B cell (primary cell): Measurements from ENCODE around the gene INSC. TPM values are rescaled to one million over a fixed set of nuclear protein-coding genes. Genes with fewer than 3 reads are reported as not detected.

Experiments
- ATAC-seq: fragments of 200-7000 bp; cut with Tn5 transposase; one replicate; pipeline ENCODE4 v1.10.0; 2021; ENCODE audit warnings: low read depth, mild to moderate bottlenecking, moderate number of reproducible peaks, moderate library complexity
- CTCF ChIA-PET: fragments of 350-600 bp; sonication (Branson Sonifier 250); formaldehyde crosslinking; loops from one replicate; lab custom pipeline; 2021; ENCODE audit warnings: antibody characterized with exemption, inconsistent platforms; lab: Charles Lee
- POLR2A ChIA-PET: fragments of 350-600 bp; sonication (Branson Sonifier 250); formaldehyde crosslinking; loops from one replicate; lab custom pipeline; 2021; ENCODE audit warnings: antibody characterized with exemption; lab: Charles Lee
- DNase-seq: peaks from one replicate; pipeline ENCODE4 v3.0.0; 2013
- H2AFZ ChIP-seq: 2 replicates; pipeline ENCODE4 v1.6.1; 2012; ENCODE audit warnings: mild to moderate bottlenecking, low read depth, low read length; ENCODE audit not compliant: insufficient read depth, poor library complexity, severe bottlenecking
- H3K27ac ChIP-seq, 2 donors: 1 replicate in 1 of 2; 2 replicates in 1 of 2; pipeline ENCODE4 v1.5.1; 2012 to 2013; ENCODE audit warnings: low read length in 2 of 2, mild to moderate bottlenecking in 2 of 2, moderate library complexity in 1 of 2
- H3K27me3 ChIP-seq, 4 experiments: fragments of 200-600 bp in 1 of 4; sonication (generic) in 1 of 4; replicated peaks in 1 of 4; 1 replicate in 2 of 4; 2 replicates in 2 of 4; pipeline versions ENCODE4 v1.6.1 to v1.7.0; 2013 to 2016; ENCODE audit warnings: low read length in 3 of 4, mild to moderate bottlenecking in 2 of 4, mixed read lengths in 1 of 4, moderate library complexity in 1 of 4; ENCODE audit not compliant: insufficient read depth in 4 of 4, control insufficient read depth in 3 of 4; ENCODE audit errors: control extremely low read depth in 1 of 4
- H3K36me3 ChIP-seq, 2 experiments: replicated peaks in 1 of 2; 1 replicate in 1 of 2; 2 replicates in 1 of 2; pipeline versions ENCODE4 v1.6.1 to v1.7.1; 2013; ENCODE audit warnings: low read length in 1 of 2; ENCODE audit not compliant: insufficient read depth in 2 of 2, control insufficient read depth in 1 of 2; ENCODE audit errors: control extremely low read depth in 1 of 2, extremely low read depth in 1 of 2
- H3K4me1 ChIP-seq, 2 donors: fragments of 200-600 bp in 1 of 2; sonication (generic) in 1 of 2; 1 replicate in 1 of 2; 2 replicates in 1 of 2; pipeline versions ENCODE4 v1.5.1 to v1.6.1; 2013 to 2017; ENCODE audit warnings: low read length in 2 of 2; ENCODE audit not compliant: control insufficient read depth in 2 of 2, insufficient read depth in 2 of 2
- H3K4me2 ChIP-seq: replicated peaks from 2 replicates; pipeline ENCODE3; 2012; ENCODE audit warnings: mild to moderate bottlenecking, low read depth, low read length; ENCODE audit not compliant: poor library complexity, severe bottlenecking
- H3K4me3 ChIP-seq, 5 experiments: fragments of 200-600 bp in 1 of 5; sonication (generic) in 1 of 5; 1 replicate in 3 of 5; 2 replicates in 2 of 5; pipeline versions ENCODE4 v1.5.1 to v1.7.0; 2011 to 2016; ENCODE audit warnings: low read length in 4 of 5, mild to moderate bottlenecking in 4 of 5, low read depth in 2 of 5, control low read depth in 1 of 5, moderate library complexity in 1 of 5; ENCODE audit not compliant: insufficient read depth in 1 of 5; ENCODE audit errors: control extremely low read depth in 1 of 5, extremely low read depth in 1 of 5
- H3K79me2 ChIP-seq: fragments of 200-600 bp; sonication (generic); one replicate; pipeline ENCODE4 v1.6.0; 2016; ENCODE audit warnings: low read length; ENCODE audit not compliant: control insufficient read depth, insufficient read depth
- H3K9ac ChIP-seq: fragments of 200-600 bp; sonication (generic); 2 replicates; pipeline ENCODE4 v1.6.1; 2017; ENCODE audit warnings: mild to moderate bottlenecking, low read length, moderate library complexity
- H3K9me3 ChIP-seq, 3 donors: one replicate each; pipeline versions ENCODE4 v1.6.1 to v1.7.1; 2013; ENCODE audit warnings: low read length in 2 of 3; ENCODE audit not compliant: control insufficient read depth in 2 of 3, insufficient read depth in 1 of 3; ENCODE audit errors: control extremely low read depth in 1 of 3
- H4K20me1 ChIP-seq: 2 replicates; pipeline ENCODE4 v1.6.0; 2012; ENCODE audit warnings: mild to moderate bottlenecking, low read length; ENCODE audit not compliant: insufficient read depth, control insufficient read depth, poor library complexity, severe bottlenecking
- H3K27ac Mint-ChIP-seq: one replicate; pipeline ENCODE4 v1.8.0; 2021; ENCODE audit warnings: mixed read lengths
- H3K27me3 Mint-ChIP-seq: one replicate; pipeline ENCODE4 v1.8.0; 2021; ENCODE audit warnings: mixed read lengths
- H3K4me1 Mint-ChIP-seq: one replicate; pipeline ENCODE4 v1.8.0; 2021; ENCODE audit warnings: mixed read lengths
- H3K4me3 Mint-ChIP-seq: one replicate; pipeline ENCODE4 v1.8.0; 2021; ENCODE audit warnings: mixed read lengths
- H3K9me3 Mint-ChIP-seq: one replicate; pipeline ENCODE4 v1.8.0; 2022; ENCODE audit warnings: mixed read lengths; ENCODE audit not compliant: insufficient read depth
- EZH2 ChIP-seq: IDR thresholded peaks from 2 replicates; pipeline ENCODE4 v1.6.1; 2012; ENCODE audit warnings: borderline replicate concordance, low read depth, mild to moderate bottlenecking, moderate library complexity, low read length; ENCODE audit not compliant: insufficient read depth, poor library complexity, severe bottlenecking
- WGBS: methylation state at CpG from one replicate; pipeline ENCODE4 v1.1.5; 2013; ENCODE audit warnings: missing lambda C conversion rate; ENCODE audit not compliant: insufficient coverage; 5-methylcytosine and 5-hydroxymethylcytosine counted together
- intact Hi-C: fragments of 100-400 bp; cut with micrococcal nuclease; formaldehyde crosslinking; loops from one replicate; pipeline ENCODE4 v1.10.0; 2022
- polyA plus RNA-seq: library from polyadenylated mRNA; depleted of rRNA; stranded (reverse); fragments of >200 nt; gene quantifications from 2 replicates; pipeline ENCODE4 v1.2.3, GENCODE V29; 2012
- total RNA-seq, 2 donors: library from RNA; stranded (reverse); fragments of 120-200 nt in 1 of 2; gene quantifications; 1 replicate in 1 of 2; 2 replicates in 1 of 2; pipeline versions ENCODE4 v1.2.3 to v1.2.4, GENCODE V29; 2013 to 2022
- TF ChIP-seq, protein P1 (sequence below): fragments of 200-600 bp; IDR thresholded peaks from one replicate; pipeline ENCODE4 v1.8.0; 2022; ENCODE audit warnings: antibody characterized with exemption, mild to moderate bottlenecking

Gene INSC
- total and polyA plus RNA-seq, 2 donors (not counting 1 experiment from before 2014, with no cell fraction given) = 0.10 TPM; not detected in 1

DNA sequence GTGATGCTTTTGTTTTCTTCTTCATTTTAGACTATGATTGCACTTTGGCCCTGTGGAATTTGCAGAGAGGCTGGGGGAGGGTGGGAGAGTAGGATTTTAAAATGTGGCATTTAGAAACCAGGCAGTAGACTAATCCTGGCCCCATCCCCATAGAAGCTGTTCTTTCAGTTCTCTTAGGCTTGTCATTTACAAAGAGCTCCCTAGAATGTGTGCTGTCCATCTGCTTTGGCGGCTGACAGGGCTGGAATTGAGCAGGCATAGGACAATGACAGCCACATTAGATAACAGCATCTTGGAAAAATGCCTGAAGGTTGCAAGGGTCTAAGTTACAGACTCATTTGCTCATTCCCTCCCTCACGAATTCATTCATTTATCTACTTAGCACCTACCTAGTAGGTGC lies 9.8 kb downstream of the INSC start:
- H2AFZ ChIP-seq = no peak overlapping the region
- H3K36me3 ChIP-seq = no peaks in the 10 kb centered on the region
- H3K9me3 Mint-ChIP-seq = no peaks in the 10 kb centered on the region
- no peak overlapping the region for H3K4me2 ChIP-seq
- WGBS = no CpG with 5 or more reads among the region's 2 CpGs
- H3K4me1 Mint-ChIP-seq = peaks cover under 1% of the 10 kb centered on the region
- POLR2A ChIA-PET = no interaction called here
- H3K9ac ChIP-seq = no peak overlapping the region
- no peak for ATAC-seq
- CTCF ChIA-PET = interaction anchor here (1.2 kb wide), 1 partner anchor 83 kb away, joined by 3 read pairs; no protein-coding TSS in a partner anchor
- peaks cover 28% of the 10 kb centered on the region for H3K27me3 Mint-ChIP-seq
- H4K20me1 ChIP-seq = no peaks in the 10 kb centered on the region
- H3K79me2 ChIP-seq = no peaks in the 10 kb centered on the region
- intact Hi-C loops = no loop called here
- no peaks in the 10 kb centered on the region for H3K4me1 ChIP-seq
- no peak overlapping the region for H3K4me3 Mint-ChIP-seq
- no peak overlapping the region for H3K4me3 ChIP-seq
- H3K9me3 ChIP-seq = no peaks in the 10 kb centered on the region
- H3K27me3 ChIP-seq = peaks cover 0 to 11% (median 6%) of the 10 kb centered on the region in 4 experiments
- no peak for DNase-seq
- no peak overlapping the region for H3K27ac Mint-ChIP-seq
- no peak overlapping the region for H3K27ac ChIP-seq
- no peak for TF ChIP-seq EZH2
- TF ChIP-seq, protein P1, sequence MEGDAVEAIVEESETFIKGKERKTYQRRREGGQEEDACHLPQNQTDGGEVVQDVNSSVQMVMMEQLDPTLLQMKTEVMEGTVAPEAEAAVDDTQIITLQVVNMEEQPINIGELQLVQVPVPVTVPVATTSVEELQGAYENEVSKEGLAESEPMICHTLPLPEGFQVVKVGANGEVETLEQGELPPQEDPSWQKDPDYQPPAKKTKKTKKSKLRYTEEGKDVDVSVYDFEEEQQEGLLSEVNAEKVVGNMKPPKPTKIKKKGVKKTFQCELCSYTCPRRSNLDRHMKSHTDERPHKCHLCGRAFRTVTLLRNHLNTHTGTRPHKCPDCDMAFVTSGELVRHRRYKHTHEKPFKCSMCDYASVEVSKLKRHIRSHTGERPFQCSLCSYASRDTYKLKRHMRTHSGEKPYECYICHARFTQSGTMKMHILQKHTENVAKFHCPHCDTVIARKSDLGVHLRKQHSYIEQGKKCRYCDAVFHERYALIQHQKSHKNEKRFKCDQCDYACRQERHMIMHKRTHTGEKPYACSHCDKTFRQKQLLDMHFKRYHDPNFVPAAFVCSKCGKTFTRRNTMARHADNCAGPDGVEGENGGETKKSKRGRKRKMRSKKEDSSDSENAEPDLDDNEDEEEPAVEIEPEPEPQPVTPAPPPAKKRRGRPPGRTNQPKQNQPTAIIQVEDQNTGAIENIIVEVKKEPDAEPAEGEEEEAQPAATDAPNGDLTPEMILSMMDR = no peak

GRCh38 chr11:15127341-15127740 lies 12.6 kb downstream of the INSC start:
- intact Hi-C loops = no loop called here
- CTCF ChIA-PET = no interaction called here
- DNase-seq (no peak), ATAC-seq (no peak)
- Mint-ChIP-seq H3K4me1 (no peaks in the 10 kb centered on the region), H3K27me3 (peaks cover 22% of the 10 kb centered on the region), H3K27ac (no peak overlapping the region), H3K9me3 (no peaks in the 10 kb centered on the region), H3K4me3 (no peak overlapping the region)
- Histone ChIP-seq H3K36me3 (no peaks in the 10 kb centered on the region), H3K9me3 (no peaks in the 10 kb centered on the region), H3K4me1 (no peaks in the 10 kb centered on the region), H2AFZ (no peak overlapping the region), H4K20me1 (no peaks in the 10 kb centered on the region), H3K4me3 (no peak overlapping the region), H3K27ac (no peak overlapping the region), H3K9ac (no peak overlapping the region), H3K4me2 (no peak overlapping the region), H3K27me3 (peaks cover 0 to 9% (median 3%) of the 10 kb centered on the region in 4 experiments), H3K79me2 (no peaks in the 10 kb centered on the region)
- no peak for TF ChIP-seq EZH2
- TF ChIP-seq, protein P1 = no peak
- 94% methylated on average over 5 of the region's 6 CpGs for WGBS
- POLR2A ChIA-PET = no interaction called here
